GM19438 (cell line): Measurements from ENCODE around the gene LSS.
"Not testable (repeated sequence)": the region's sequence is repeated elsewhere in the genome, so short reads cannot be mapped to it uniquely, and the experiment has no call there.

Experiments used
- ATAC-seq: cut with Tn5 transposase; IDR thresholded peaks from one replicate; pipeline ENCODE4 v1.9.1; 2021; ENCODE audit warnings: low read depth; ENCODE audit not compliant: unreplicated experiment

LSS gene

GRCh38 chr21:46206163-46207005, 22.2 kb downstream of the LSS start:
- ATAC-seq: no peak

GRCh38 chr21:46205766-46206162, 22.8 kb downstream of the LSS start:
- no peak for ATAC-seq

GRCh38 chr21:46205166-46205565, 23.4 kb downstream of the LSS start:
- no peak for ATAC-seq

- no peak for ATAC-seq
These were observed 25.4 kb downstream of the LSS start for GRCh38 chr21:46203203-46203600.

- ATAC-seq: no peak
These were observed 25.9 kb downstream of the LSS start for GRCh38 chr21:46202592-46203202.

- not testable (repeated sequence) for ATAC-seq
These were observed 27.4 kb downstream of the LSS start for GRCh38 chr21:46200877-46201803.

GRCh38 chr21:46199436-46200373, 28.9 kb downstream of the LSS start:
- ATAC-seq: no peak

GRCh38 chr21:46196733-46197132, 31.8 kb downstream of the LSS start:
- ATAC-seq: no peak

- ATAC-seq: no peak
These were observed 32.9 kb downstream of the LSS start for GRCh38 chr21:46195595-46196195.

- no peak for ATAC-seq
These were observed 33.9 kb downstream of the LSS start for GRCh38 chr21:46194374-46195334.

GRCh38 chr21:46193829-46194373, 34.7 kb downstream of the LSS start:
- ATAC-seq: no peak

GRCh38 chr21:46191686-46192575, 36.6 kb downstream of the LSS start:
- ATAC-seq: no peak

GRCh38 chr21:46191257-46191685, 37.3 kb downstream of the LSS start:
- no peak for ATAC-seq

GRCh38 chr21:46190491-46191131, 38.0 kb downstream of the LSS start:
- no peak for ATAC-seq

- no peak for ATAC-seq
These were observed 38.5 kb downstream of the LSS start for GRCh38 chr21:46189959-46190490.

- no peak for ATAC-seq
These were observed 39.2 kb downstream of the LSS start for GRCh38 chr21:46189213-46189958.
